OCI-M2 (cell line): ENCODE results near the gene WDPCP.
"Not testable (repeated sequence)": the region's sequence is repeated elsewhere in the genome, so short reads cannot be mapped to it uniquely, and the experiment has no call there.

Experiments used
- DNase-seq: peaks from one replicate; lab custom pipeline; 2025; ENCODE audit not compliant: unreplicated experiment; lab: John Stamatoyannopoulos, UW

WDPCP gene

GRCh38 chr2:63270717-63271116 is 317.6 kb downstream of the WDPCP start:
- DNase-seq: no peak

GRCh38 chr2:63268946-63269345 is 319.3 kb downstream of the WDPCP start:
- no peak for DNase-seq

GRCh38 chr2:63261137-63261621 is 327.1 kb downstream of the WDPCP start:
- no peak for DNase-seq

GRCh38 chr2:63257473-63257872 is 330.8 kb downstream of the WDPCP start:
- peak; percentile 72 for DNase-seq

GRCh38 chr2:63249161-63249560 is 339.1 kb downstream of the WDPCP start:
- no peak for DNase-seq

GRCh38 chr2:63242747-63243146 is 345.5 kb downstream of the WDPCP start:
- no peak for DNase-seq

GRCh38 chr2:63225964-63226686 is 362.2 kb downstream of the WDPCP start:
- no peak for DNase-seq

GRCh38 chr2:63218800-63219526 is 369.3 kb downstream of the WDPCP start:
- DNase-seq: no peak

- DNase-seq: no peak
These were observed 393.0 kb downstream of the WDPCP start for GRCh38 chr2:63195310-63195709.

GRCh38 chr2:63194175-63194574 is 394.1 kb downstream of the WDPCP start:
- DNase-seq: no peak

- DNase-seq: no peak
These were observed 395.1 kb downstream of the WDPCP start for GRCh38 chr2:63192889-63193774.

GRCh38 chr2:63192169-63192888 is 395.9 kb downstream of the WDPCP start:
- no peak for DNase-seq

GRCh38 chr2:63189026-63189425 is 399.3 kb downstream of the WDPCP start:
- DNase-seq: no peak

GRCh38 chr2:63186331-63186730 is 401.9 kb downstream of the WDPCP start:
- DNase-seq: no peak

GRCh38 chr2:63163161-63163820 is 425.0 kb downstream of the WDPCP start:
- DNase-seq: no peak

GRCh38 chr2:63159262-63159661 is 429.0 kb downstream of the WDPCP start:
- no peak for DNase-seq

- DNase-seq: not testable (repeated sequence)
These were observed 451.6 kb downstream of the WDPCP start for GRCh38 chr2:63136683-63137082.

- DNase-seq: no peak
These were observed 456.3 kb downstream of the WDPCP start for GRCh38 chr2:63132020-63132419.

GRCh38 chr2:63131196-63131595 is 457.1 kb downstream of the WDPCP start:
- no peak for DNase-seq

GRCh38 chr2:63127594-63127993 is 460.7 kb downstream of the WDPCP start:
- DNase-seq: no peak
